HPDE6-E6E7 (cell line): ENCODE results near the gene LRRC39.

ENCODE experiments used
- DNase-seq: peaks from one replicate; pipeline ENCODE4 v3.0.0; 2011; ENCODE audit warnings: missing footprints; ENCODE audit errors: extremely low spot score

The LRRC39 gene

GRCh38 chr1:100147875-100148274, 30.2 kb downstream of the LRRC39 start:
- DNase-seq = no peak

- DNase-seq = no peak
These were observed 31.1 kb downstream of the LRRC39 start for GRCh38 chr1:100146958-100147357.

GRCh38 chr1:100145116-100145515, 32.9 kb downstream of the LRRC39 start:
- DNase-seq = no peak

- DNase-seq = no peak
These were observed 35.7 kb downstream of the LRRC39 start for GRCh38 chr1:100142343-100142742.

GRCh38 chr1:100141192-100141591, 36.9 kb downstream of the LRRC39 start:
- DNase-seq = no peak

- no peak for DNase-seq
These were observed 40.5 kb downstream of the LRRC39 start for GRCh38 chr1:100137602-100138001.

GRCh38 chr1:100134872-100135271, 43.2 kb downstream of the LRRC39 start:
- DNase-seq = no peak

- peak; percentile 83 for DNase-seq
These were observed 45.2 kb downstream of the LRRC39 start, which contains the start of the genes SASS6 and TRMT13 for GRCh38 chr1:100132566-100133477. SASS6 (minus strand) TSS chr1:100132930; CDS start chr1:100132814, 116 bp downstream. TRMT13 (plus strand) TSS chr1:100133163; CDS start chr1:100133169, 6 bp downstream.

GRCh38 chr1:100131623-100132022, 46.4 kb downstream of the LRRC39 start:
- DNase-seq = no peak

GRCh38 chr1:100130552-100131077, 47.4 kb downstream of the LRRC39 start:
- DNase-seq = no peak

- DNase-seq = no peak
These were observed 50.8 kb downstream of the LRRC39 start for GRCh38 chr1:100127226-100127625.

GRCh38 chr1:100122177-100122576, 55.9 kb downstream of the LRRC39 start:
- no peak for DNase-seq

GRCh38 chr1:100115524-100115923, 62.5 kb downstream of the LRRC39 start:
- no peak for DNase-seq

- DNase-seq = no peak
These were observed 68.4 kb downstream of the LRRC39 start for GRCh38 chr1:100109554-100110066.

GRCh38 chr1:100107696-100108095, 70.4 kb downstream of the LRRC39 start:
- no peak for DNase-seq

- DNase-seq = no peak
These were observed 76.5 kb downstream of the LRRC39 start for GRCh38 chr1:100101564-100101963.

GRCh38 chr1:100100202-100100601, 77.9 kb downstream of the LRRC39 start:
- no peak for DNase-seq
